Measurements from ENCODE around the gene MLF2.
"Not testable (repeated sequence)": the region's sequence is repeated elsewhere in the genome, so short reads cannot be mapped to it uniquely, and the experiment has no call there.

MLF2 gene

DNA sequence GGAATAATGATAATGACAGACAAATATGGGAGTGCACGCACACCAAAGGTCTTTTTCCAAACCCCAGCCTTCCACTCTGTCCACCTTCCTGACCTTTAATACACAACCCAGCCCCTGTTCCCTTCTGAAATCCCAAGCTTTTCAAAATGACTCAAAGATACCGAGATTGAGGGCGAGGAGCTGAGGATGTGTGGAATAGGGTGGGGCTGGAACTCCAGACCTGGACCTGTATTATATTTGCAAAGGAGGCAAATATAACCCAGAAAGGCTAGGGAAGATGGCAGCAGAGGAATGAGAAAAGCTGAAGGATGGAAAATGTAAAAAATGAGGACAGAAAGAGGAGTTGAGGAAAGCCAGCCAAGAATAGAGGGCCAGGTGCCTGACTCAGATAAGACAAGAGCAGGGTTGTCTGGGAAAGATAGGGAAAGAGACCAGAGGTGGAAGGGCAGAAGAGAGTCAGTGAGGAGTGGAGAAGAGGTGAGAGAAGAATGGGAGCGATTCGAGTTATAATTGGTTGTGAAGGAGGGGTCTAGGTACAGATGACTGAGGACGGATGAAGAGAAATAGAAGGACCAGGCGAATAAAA is 12.2 kb upstream of the MLF2 start:
- DNase-seq (ENCODE audit: low read depth) = no peak

- peak; percentile 100 for DNase-seq (ENCODE audit: low read depth)
Observed at GRCh38 chr12:6764011-6764828, 11.3 kb upstream of the MLF2 start.

DNA sequence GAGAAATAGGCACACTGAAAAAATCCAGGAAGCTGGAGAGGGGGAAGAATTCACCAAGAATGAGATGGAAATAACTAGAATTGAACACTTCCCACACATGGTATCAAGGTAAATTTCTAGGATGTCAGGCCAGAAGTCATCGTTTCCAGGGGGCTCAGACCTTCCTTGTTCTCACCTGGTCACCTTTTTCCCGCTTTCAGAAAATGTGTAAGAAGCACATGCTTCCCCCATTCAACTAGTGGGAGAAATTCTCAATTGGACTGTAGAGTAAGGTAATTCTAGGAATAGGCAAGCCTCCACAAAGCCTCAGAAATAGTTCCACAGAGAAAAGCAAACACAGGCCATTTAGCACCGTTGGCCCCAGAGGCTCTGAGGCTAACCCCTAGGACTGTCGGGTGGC is 10.4 kb upstream of the MLF2 start:
- DNase-seq (ENCODE audit: low read depth) = no peak

DNA sequence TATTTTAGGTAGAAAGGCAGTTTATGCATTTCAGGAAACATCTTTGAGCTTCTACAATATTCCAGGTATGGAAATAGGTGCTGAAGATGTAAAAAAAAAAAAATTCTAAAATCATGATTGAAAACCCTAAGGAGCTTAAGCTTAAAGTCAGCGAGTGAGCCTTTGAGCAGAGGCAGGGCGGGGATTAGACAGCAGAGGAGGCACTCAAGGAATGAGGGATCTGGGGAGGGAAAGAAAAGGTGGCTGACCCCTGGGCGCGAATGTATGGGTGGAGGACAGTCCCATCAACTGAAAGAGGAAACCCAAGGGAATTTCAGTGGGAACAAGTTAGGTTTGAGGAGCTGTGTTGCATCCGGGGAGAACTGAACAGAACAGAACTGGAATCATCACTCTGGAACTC is 6.8 kb upstream of the MLF2 start:
- no peak for DNase-seq (ENCODE audit: low read depth)

GRCh38 chr12:6758506-6759095 is 5.7 kb upstream of the MLF2 start:
- no peak for DNase-seq (ENCODE audit: low read depth)

DNA sequence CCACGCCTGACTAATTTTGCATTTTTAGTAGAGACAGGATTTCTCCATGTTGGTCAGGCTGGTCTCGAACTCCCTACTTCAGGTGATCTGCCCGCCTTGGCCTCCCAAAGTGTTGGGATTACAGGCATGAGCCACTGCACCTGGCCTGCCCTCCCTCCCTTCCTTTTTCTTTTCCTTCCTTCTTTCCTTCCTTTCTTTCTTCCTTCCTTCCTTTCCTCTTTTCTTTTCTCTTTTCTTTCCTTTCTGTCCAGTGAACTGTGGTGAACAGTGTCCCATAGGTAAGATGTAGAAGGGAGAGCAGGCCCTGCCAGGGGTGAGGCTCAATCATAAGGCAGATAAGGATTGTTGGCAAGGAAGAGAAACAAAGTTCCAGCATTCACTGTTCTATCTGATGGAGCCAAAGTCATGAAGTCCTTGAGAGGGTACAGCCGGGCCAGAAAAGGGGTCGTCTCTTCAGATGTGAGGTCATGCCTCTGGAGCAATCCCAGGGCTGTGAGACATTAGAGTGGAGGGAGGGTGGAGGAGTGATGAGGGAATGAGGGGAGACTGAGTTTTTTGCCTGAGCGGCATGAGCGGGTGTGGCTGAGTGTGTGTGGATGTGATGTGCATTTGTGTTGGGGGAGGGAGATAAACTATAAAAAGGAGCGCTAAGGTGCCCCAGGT is 4.2 kb upstream of the MLF2 start:
- no peak for DNase-seq (ENCODE audit: low read depth)

GRCh38 chr12:6754411-6754810 is 1.5 kb upstream of the MLF2 start:
- no peak for DNase-seq (ENCODE audit: low read depth)

GRCh38 chr12:6753772-6754356 is 923 bp upstream of the MLF2 start:
- no peak for DNase-seq (ENCODE audit: low read depth)

- peak; percentile 73 for DNase-seq (ENCODE audit: low read depth)
Observed at GRCh38 chr12:6752167-6752920, 597 bp downstream of the MLF2 start.

GRCh38 chr12:6751767-6752166 is 1.2 kb downstream of the MLF2 start:
- DNase-seq (ENCODE audit: low read depth) = no peak

DNA sequence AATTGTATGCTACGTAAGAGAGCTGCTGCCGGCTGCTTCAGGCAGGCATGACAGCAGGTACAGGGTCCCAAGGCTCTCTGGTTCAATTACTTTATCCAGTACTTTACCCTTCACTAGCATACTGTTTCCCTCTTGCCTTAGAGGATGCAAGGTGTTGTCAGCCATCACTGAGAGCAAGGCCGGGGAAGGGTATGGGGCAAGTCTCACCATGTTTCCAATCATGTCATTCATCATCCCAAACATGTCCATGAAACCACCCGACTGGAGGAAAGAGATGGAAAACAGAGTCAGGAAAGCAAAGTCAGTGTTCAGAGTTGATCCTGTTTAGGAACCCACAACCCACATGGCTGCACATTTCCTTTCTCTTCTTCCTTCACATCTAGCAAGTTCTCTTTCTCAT is 2.4 kb downstream of the MLF2 start:
- no peak for DNase-seq (ENCODE audit: low read depth)

- DNase-seq (ENCODE audit: low read depth) = no peak
Observed at GRCh38 chr12:6748761-6749160, 4.2 kb downstream of the MLF2 start.

GRCh38 chr12:6747216-6747615 is 5.7 kb downstream of the MLF2 start:
- no peak for DNase-seq (ENCODE audit: low read depth)

DNA sequence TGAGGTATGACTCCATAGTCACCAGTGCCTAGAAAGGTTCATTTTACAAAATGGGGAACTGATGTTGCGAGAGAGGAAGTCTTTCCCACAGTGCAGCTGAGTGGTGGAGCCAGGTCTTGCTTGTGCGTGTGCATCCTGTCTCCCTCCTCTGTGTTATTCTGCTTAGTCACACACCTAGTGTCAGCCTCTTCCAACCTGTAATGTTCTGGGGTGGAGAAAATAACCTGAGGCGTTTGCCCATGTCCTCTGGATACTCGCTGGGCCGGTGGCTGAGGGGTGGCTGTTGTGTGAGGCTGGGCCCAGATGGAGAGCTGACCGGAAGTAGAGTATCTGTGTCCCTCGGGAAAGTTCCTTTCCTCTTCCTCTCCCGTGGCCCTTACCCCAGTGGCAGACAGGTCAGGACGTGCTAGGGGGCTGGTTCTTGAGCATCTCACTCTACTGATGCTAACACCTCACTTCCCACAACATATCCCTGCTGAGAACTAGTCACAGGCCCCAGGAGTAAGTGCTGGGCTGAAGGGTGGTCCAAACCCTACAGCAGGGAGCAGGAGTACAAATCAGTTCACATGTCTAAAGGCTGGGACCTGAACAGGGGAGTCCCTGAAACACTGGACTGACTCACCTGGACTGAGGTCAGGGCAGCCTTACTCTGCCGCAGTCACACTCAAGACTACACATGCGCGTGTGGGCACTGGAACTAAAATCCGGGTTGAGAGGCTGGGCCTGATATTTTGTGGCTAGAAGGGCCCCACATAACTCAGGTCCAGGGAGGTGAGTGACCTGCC is 7.0 kb downstream of the MLF2 start:
- no peak for DNase-seq (ENCODE audit: low read depth)

- not testable (repeated sequence) for DNase-seq (ENCODE audit: low read depth)
Observed at GRCh38 chr12:6743300-6743699, 9.6 kb downstream of the MLF2 start.

DNA sequence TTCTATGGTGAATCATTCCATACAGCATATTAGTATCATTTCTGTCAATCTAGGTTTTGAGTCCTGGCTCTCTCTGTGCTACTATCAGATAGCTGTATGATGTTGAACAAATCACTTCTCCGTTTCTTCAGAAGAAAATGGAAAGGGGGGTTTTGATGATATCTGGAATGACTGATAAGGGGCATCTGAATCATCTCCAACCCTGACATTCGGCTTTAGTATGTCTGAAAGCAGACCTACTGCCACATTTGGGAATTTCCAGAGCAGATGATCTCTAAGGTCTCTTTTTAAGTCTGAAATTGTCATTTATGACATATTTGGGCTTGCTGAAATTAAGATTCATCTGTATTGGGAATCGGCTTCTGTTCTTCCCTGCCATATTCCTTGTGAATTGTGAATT is 10.1 kb downstream of the MLF2 start:
- no peak for DNase-seq (ENCODE audit: low read depth)

DNA sequence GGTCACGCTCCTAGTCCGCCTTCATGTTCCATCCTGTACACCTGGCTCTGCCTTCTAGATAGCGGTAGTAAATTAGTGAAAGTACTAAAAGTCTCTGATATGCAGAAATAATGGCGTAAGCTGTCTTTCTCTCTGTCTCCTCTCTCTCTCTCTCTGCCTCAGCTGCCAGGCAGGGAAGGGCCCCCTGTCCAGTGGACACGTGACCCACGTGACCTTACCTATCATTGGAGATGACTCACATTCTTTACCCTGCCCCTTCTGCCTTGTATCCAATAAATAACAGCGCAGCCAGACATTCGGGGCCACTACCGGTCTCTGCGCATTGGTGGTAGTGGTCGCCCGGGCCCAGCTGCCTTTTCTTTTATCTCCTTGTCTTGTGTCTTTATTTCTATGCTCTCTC is 10.9 kb downstream of the MLF2 start:
- DNase-seq (ENCODE audit: low read depth) = not testable (repeated sequence)

GRCh38 chr12:6736754-6737153 is 16.2 kb downstream of the MLF2 start:
- no peak for DNase-seq (ENCODE audit: low read depth)

GRCh38 chr12:6735448-6736191 is 17.3 kb downstream of the MLF2 start:
- peak; percentile 71 for DNase-seq (ENCODE audit: low read depth)

Data from EH (cell line).